IMR-90 (cell line): ENCODE measurements around the gene PLA2G4A. TPM values are rescaled to one million over a fixed set of nuclear protein-coding genes. Genes with fewer than 3 reads are reported as not detected.

Experiments used
- ATAC-seq: fragments of 200-7000 bp; cut with Tn5 transposase; 2 replicates; pipeline ENCODE4 v1.9.1; 2020; ENCODE audit warnings: low read depth, mild to moderate bottlenecking, moderate library complexity
- BruUV-seq: library from RNA; stranded (reverse); fragments of 400-500 nt; replicated peaks from 2 replicates; lab custom pipeline; 2021; lab: Mats Ljungman, UMichigan
- CTCF ChIA-PET: fragments of 300-600 bp; formaldehyde crosslinking; extraction: SDS; loops from one replicate; lab custom pipeline; 2021; ENCODE audit warnings: antibody characterized with exemption; lab: Yijun Ruan, JAX
- POLR2A ChIA-PET: fragments of 300-600 bp; sonication (Branson Sonifier 250); formaldehyde crosslinking; loops from one replicate; lab custom pipeline; 2022; ENCODE audit warnings: antibody characterized with exemption; ENCODE audit not compliant: unreplicated experiment; lab: Charles Lee
- DNase-seq: peaks from one replicate; pipeline ENCODE4 v3.0.0; 2013
- H2AFZ ChIP-seq: replicated peaks from 2 replicates; pipeline ENCODE3; 2013; ENCODE audit warnings: low read length, mild to moderate bottlenecking; ENCODE audit not compliant: poor library complexity
- H2AK5ac ChIP-seq: 2 replicates; pipeline ENCODE4 v1.6.1; 2013; ENCODE audit warnings: low read depth, low read length, inconsistent platforms
- H2AK9ac ChIP-seq: replicated peaks from 2 replicates; pipeline ENCODE3; 2013; ENCODE audit warnings: mild to moderate bottlenecking, low read depth, low read length, moderate library complexity; ENCODE audit not compliant: poor library complexity
- H2BK120ac ChIP-seq: 2 replicates; pipeline ENCODE4 v1.6.1; 2013; ENCODE audit warnings: low read depth, low read length, inconsistent platforms
- H2BK15ac ChIP-seq: 3 replicates; pipeline ENCODE4 v1.6.1; 2013; ENCODE audit warnings: low read depth, low read length, inconsistent platforms
- H2BK20ac ChIP-seq: 2 replicates; pipeline ENCODE4 v1.6.1; 2013; ENCODE audit warnings: low read depth, mild to moderate bottlenecking, inconsistent platforms, low read length, moderate library complexity
- H2BK5ac ChIP-seq: 2 replicates; pipeline ENCODE4 v1.6.1; 2013; ENCODE audit warnings: mild to moderate bottlenecking, low read depth, low read length, inconsistent platforms; ENCODE audit not compliant: poor library complexity, severe bottlenecking
- H3K14ac ChIP-seq: replicated peaks from 2 replicates; pipeline ENCODE4 v1.6.1; 2013; ENCODE audit warnings: low read depth, low read length, inconsistent platforms
- H3K18ac ChIP-seq: 2 replicates; pipeline ENCODE4 v1.6.1; 2013; ENCODE audit warnings: low read depth, low read length, control low read depth
- H3K23ac ChIP-seq: 2 replicates; pipeline ENCODE4 v1.6.1; 2013; ENCODE audit warnings: low read depth, low read length, inconsistent platforms
- H3K27ac ChIP-seq: 2 replicates; pipeline ENCODE4 v1.5.1; 2013; ENCODE audit warnings: mild to moderate bottlenecking, control low read depth, low read length; ENCODE audit not compliant: insufficient read depth
- H3K27me3 ChIP-seq: 2 replicates; pipeline ENCODE4 v1.6.1; 2013; ENCODE audit warnings: low read length; ENCODE audit not compliant: control insufficient read depth, insufficient read depth
- H3K36me3 ChIP-seq: 2 replicates; pipeline ENCODE4 v1.6.1; 2013; ENCODE audit warnings: low read length, mixed read lengths; ENCODE audit not compliant: control insufficient read depth, insufficient read depth
- H3K4ac ChIP-seq: 2 replicates; pipeline ENCODE4 v1.6.1; 2013; ENCODE audit warnings: low read depth, low read length, inconsistent platforms
- H3K4me1 ChIP-seq: 2 replicates; pipeline ENCODE4 v1.6.1; 2013; ENCODE audit warnings: low read length, mixed read lengths; ENCODE audit not compliant: control insufficient read depth, insufficient read depth
- H3K4me2 ChIP-seq: 2 replicates; pipeline ENCODE4 v1.6.1; 2013; ENCODE audit warnings: low read depth, mild to moderate bottlenecking, control low read depth, low read length, moderate library complexity
- H3K4me3 ChIP-seq: 2 replicates; pipeline ENCODE4 v1.5.1; 2013; ENCODE audit warnings: low read depth, mild to moderate bottlenecking, control low read depth, low read length, moderate library complexity; ENCODE audit not compliant: insufficient read depth
- H3K56ac ChIP-seq: 2 replicates; pipeline ENCODE4 v1.6.1; 2013; ENCODE audit warnings: low read length, inconsistent platforms; ENCODE audit not compliant: insufficient read depth; ENCODE audit errors: extremely low read depth
- H3K79me1 ChIP-seq, 2 experiments: 2 replicates each; pipeline ENCODE4 v1.6.1; 2013; ENCODE audit warnings: low read length in 2 of 2, inconsistent platforms in 1 of 2, low read depth in 1 of 2
- H3K9ac ChIP-seq: 2 replicates; pipeline ENCODE4 v1.6.1; 2013; ENCODE audit warnings: low read depth, low read length, control low read depth
- H3K9me1 ChIP-seq: 2 replicates; pipeline ENCODE4 v1.6.1; 2013; ENCODE audit warnings: low read length, inconsistent platforms; ENCODE audit not compliant: insufficient read depth
- H3K9me3 ChIP-seq: 2 replicates; pipeline ENCODE4 v1.6.1; 2013; ENCODE audit warnings: low read length; ENCODE audit not compliant: control insufficient read depth, insufficient read depth
- H4K20me1 ChIP-seq: 2 replicates; pipeline ENCODE4 v1.6.1; 2013; ENCODE audit warnings: low read length, inconsistent platforms; ENCODE audit not compliant: insufficient read depth
- H4K5ac ChIP-seq: 2 replicates; pipeline ENCODE4 v1.6.1; 2013; ENCODE audit warnings: mild to moderate bottlenecking, low read depth, low read length, control low read depth
- H4K8ac ChIP-seq, 2 experiments: 2 replicates each; pipeline ENCODE4 v1.6.1; 2013; ENCODE audit warnings: low read depth in 2 of 2, low read length in 2 of 2, control low read depth in 1 of 2, inconsistent platforms in 1 of 2
- H4K91ac ChIP-seq: 2 replicates; pipeline ENCODE4 v1.6.1; 2013; ENCODE audit warnings: low read depth, low read length, inconsistent platforms; ENCODE audit not compliant: insufficient read depth
- BHLHE40 ChIP-seq: fragments of 150-350 bp; IDR thresholded peaks from 2 replicates; pipeline ENCODE4 v1.6.1; 2016; ENCODE audit warnings: mild to moderate bottlenecking, low read depth, low read length
- CEBPB ChIP-seq: IDR thresholded peaks from 2 replicates; pipeline ENCODE4 v1.6.1; 2012; ENCODE audit warnings: low read depth, low read length, improper control_type of control experiment
- CHD1 ChIP-seq: IDR thresholded peaks from 2 replicates; pipeline ENCODE4 v1.6.1; 2012; ENCODE audit warnings: low read depth, low read length, improper control_type of control experiment
- MAFK ChIP-seq: IDR thresholded peaks from 2 replicates; pipeline ENCODE4 v1.6.1; 2012; ENCODE audit warnings: low read depth, low read length, improper control_type of control experiment
- MAZ ChIP-seq: IDR thresholded peaks from 2 replicates; pipeline ENCODE4 v1.6.1; 2012; ENCODE audit warnings: low read depth, mild to moderate bottlenecking, low read length, improper control_type of control experiment, moderate library complexity, borderline replicate concordance
- MXI1 ChIP-seq: IDR thresholded peaks from 2 replicates; pipeline ENCODE4 v1.6.1; 2012; ENCODE audit warnings: low read depth, mild to moderate bottlenecking, low read length, moderate library complexity, borderline replicate concordance
- NFE2L2 ChIP-seq: fragments of 150-350 bp; IDR thresholded peaks from 2 replicates; pipeline ENCODE4 v1.6.1; 2016; ENCODE audit warnings: low read depth, mild to moderate bottlenecking, low read length
- POLR2A ChIP-seq: IDR thresholded peaks from 2 replicates; pipeline ENCODE4 v1.6.1; 2012; ENCODE audit warnings: mild to moderate bottlenecking, low read depth, low read length
- RAD21 ChIP-seq: IDR thresholded peaks from 2 replicates; pipeline ENCODE4 v1.6.1; 2012; ENCODE audit warnings: low read length, improper control_type of control experiment
- RCOR1 ChIP-seq: IDR thresholded peaks from 2 replicates; pipeline ENCODE4 v1.6.1; 2012; ENCODE audit warnings: mild to moderate bottlenecking, low read length, improper control_type of control experiment; ENCODE audit not compliant: insufficient replicate concordance
- RFX5 ChIP-seq: IDR thresholded peaks from 2 replicates; pipeline ENCODE4 v1.8.0; 2012; ENCODE audit warnings: low read depth, mild to moderate bottlenecking, low read length, moderate library complexity
- SMC3 ChIP-seq: fragments of 150-350 bp; IDR thresholded peaks from 2 replicates; pipeline ENCODE4 v1.6.1; 2016; ENCODE audit warnings: low read depth, mild to moderate bottlenecking, antibody characterized with exemption, low read length, moderate library complexity
- WGBS, 2 experiments: methylation state at CpG; one replicate each; pipeline versions ENCODE4 v1.1.5 to v1.1.7; 2013; ENCODE audit warnings: missing lambda C conversion rate in 2 of 2; ENCODE audit not compliant: insufficient read length in 1 of 2; ENCODE audit errors: extremely low coverage in 2 of 2; 5-methylcytosine and 5-hydroxymethylcytosine counted together
- dilution Hi-C: fragments of 300-500 bp; cut with HindIII; formaldehyde crosslinking; loops from one replicate; pipeline ENCODE4 v1.14.3; 2018; ENCODE audit warnings: low sequenced_read_pairs; ENCODE audit not compliant: unreplicated experiment
- in situ Hi-C: fragments of 300-500 bp; cut with MboI; formaldehyde crosslinking; loops from 3 replicates; pipeline ENCODE4 v1.14.3; 2019; ENCODE audit warnings: low sequenced_read_pairs, inconsistent platforms, mixed read lengths
- intact Hi-C: fragments of 100-400 bp; cut with micrococcal nuclease; formaldehyde crosslinking; loops from 2 replicates; pipeline ENCODE4 v1.10.0; 2022
- polyA plus RNA-seq, 3 experiments: library from polyadenylated mRNA; depleted of rRNA; stranded (reverse); fragments of >200 nt; gene quantifications; 2 replicates each; pipeline ENCODE4 v1.2.3, GENCODE V29; 2012; ENCODE audit warnings: low replicate concordance in 1 of 3
- total RNA-seq: library from RNA; depleted of rRNA; stranded (reverse); fragments of >200 nt; gene quantifications from 2 replicates; pipeline ENCODE4 v1.2.3, GENCODE V29; 2012
- TF ChIP-seq, protein P1 (sequence below): fragments of 150-350 bp; IDR thresholded peaks from 2 replicates; pipeline ENCODE4 v1.6.1; 2017; ENCODE audit warnings: mild to moderate bottlenecking, antibody characterized with exemption, low read length, low read depth
- TF ChIP-seq, protein P2 (sequence below): fragments of 150-350 bp; IDR thresholded peaks from 2 replicates; pipeline ENCODE4 v1.6.1; 2016; ENCODE audit warnings: low read depth, mild to moderate bottlenecking, low read length, moderate library complexity, borderline replicate concordance
- TF ChIP-seq, protein P3 (sequence below): conservative IDR thresholded peaks from 2 replicates; pipeline ENCODE4 v1.5.1; 2012; ENCODE audit warnings: mild to moderate bottlenecking, low read depth, low read length, improper control_type of control experiment

The PLA2G4A gene
- total and polyA plus RNA-seq, 2 of the 4 experiments (the other 2 are of a cell fraction), result 1.6 to 3.8 TPM

DNA sequence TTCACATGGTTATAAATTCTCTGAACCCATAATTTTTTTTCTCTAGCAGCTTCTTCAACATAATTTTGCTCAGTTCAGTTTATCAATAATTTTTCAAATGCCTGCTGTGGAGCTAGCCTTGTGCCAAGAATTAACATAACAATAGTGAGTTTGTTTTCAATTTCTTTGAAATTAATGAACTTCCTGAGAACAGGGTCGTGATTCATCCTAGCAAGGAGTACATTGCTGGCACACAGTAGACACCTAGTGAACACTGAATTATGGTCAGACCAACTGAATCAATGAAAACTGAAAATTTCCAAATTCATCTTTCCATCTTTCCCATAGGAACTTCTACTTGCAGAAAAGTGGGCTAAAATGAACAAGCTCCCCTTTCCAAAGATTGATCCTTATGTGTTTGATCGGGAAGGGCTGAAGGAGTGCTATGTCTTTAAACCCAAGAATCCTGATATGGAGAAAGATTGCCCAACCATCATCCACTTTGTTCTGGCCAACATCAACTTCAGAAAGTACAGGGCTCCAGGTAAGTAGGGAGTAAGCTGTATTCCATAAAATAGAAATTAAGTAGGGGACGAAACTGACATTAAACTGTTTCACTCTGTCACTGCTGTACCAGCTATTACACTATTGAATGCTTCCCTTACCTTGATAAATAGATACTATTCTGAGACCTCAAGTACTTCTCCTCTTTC lies 148.7 kb downstream of the PLA2G4A start:
- H4K91ac ChIP-seq, result no peak overlapping the region
- no peak overlapping the region for H3K27ac ChIP-seq
- H3K14ac ChIP-seq, result no peak overlapping the region
- POLR2A ChIA-PET, result interaction anchor here (0.6 kb wide), 1 partner anchor 495 kb away, joined by 3 read pairs; no protein-coding TSS in a partner anchor
- CTCF ChIA-PET, result interaction anchor here (1.1 kb wide), 1 partner anchor 178 kb away, joined by 3 read pairs; no protein-coding TSS in a partner anchor
- H3K9ac ChIP-seq, result no peak overlapping the region
- H3K4ac ChIP-seq, result no peak overlapping the region
- H2BK15ac ChIP-seq, result no peak overlapping the region
- H3K18ac ChIP-seq, result 0 out of 2 replicates have a peak overlapping the region, but pooled peaks have one; percentile 55
- H3K56ac ChIP-seq, result no peak overlapping the region
- peaks cover 5% of the 10 kb centered on the region for H3K4me1 ChIP-seq
- H3K79me1 ChIP-seq, result no peaks in the 10 kb centered on the region
- BruUV-seq, result no TSS peak
- H3K9me3 ChIP-seq, result no peaks in the 10 kb centered on the region
- no peaks in the 10 kb centered on the region for H3K27me3 ChIP-seq
- H4K20me1 ChIP-seq, result no peaks in the 10 kb centered on the region
- H2BK20ac ChIP-seq, result no peak overlapping the region
- H2AK9ac ChIP-seq, result no peak overlapping the region
- H3K36me3 ChIP-seq, result no peaks in the 10 kb centered on the region
- DNase-seq (no peak), ATAC-seq (no peak)
- H2AK5ac ChIP-seq, result no peak overlapping the region; the same call in 1 of the 2 replicates
- no peak overlapping the region; the same call in 1 of the 2 replicates for H4K5ac ChIP-seq
- no peak overlapping the region for H3K4me2 ChIP-seq
- H2BK5ac ChIP-seq, result no peak overlapping the region
- intact Hi-C loops (no loop called here), dilution Hi-C loops (loop anchor here (25.0 kb wide), 1 partner anchor 365 kb away; no protein-coding TSS in a partner anchor), in situ Hi-C loops (no loop called here)
- no peak overlapping the region for H2BK120ac ChIP-seq
- no peaks in the 10 kb centered on the region for H3K9me1 ChIP-seq
- no CpG with 5 or more reads among the region's 3 CpGs for WGBS, 2 experiments
- peak overlapping the region in 1 of 2 experiments; percentile 66; a peak in 1 of 4 replicates for H4K8ac ChIP-seq
- H2AFZ ChIP-seq, result no peak overlapping the region
- H3K23ac ChIP-seq, result no peak overlapping the region
- H3K4me3 ChIP-seq, result no peak overlapping the region
- TF ChIP-seq BHLHE40 (no peak), MXI1 (no peak), RAD21 (no peak), POLR2A (no peak), SMC3 (no peak), CHD1 (no peak), MAZ (no peak), RFX5 (no peak), RCOR1 (no peak), CEBPB (no peak), MAFK (no peak), NFE2L2 (no peak)
- TF ChIP-seq, protein P1, sequence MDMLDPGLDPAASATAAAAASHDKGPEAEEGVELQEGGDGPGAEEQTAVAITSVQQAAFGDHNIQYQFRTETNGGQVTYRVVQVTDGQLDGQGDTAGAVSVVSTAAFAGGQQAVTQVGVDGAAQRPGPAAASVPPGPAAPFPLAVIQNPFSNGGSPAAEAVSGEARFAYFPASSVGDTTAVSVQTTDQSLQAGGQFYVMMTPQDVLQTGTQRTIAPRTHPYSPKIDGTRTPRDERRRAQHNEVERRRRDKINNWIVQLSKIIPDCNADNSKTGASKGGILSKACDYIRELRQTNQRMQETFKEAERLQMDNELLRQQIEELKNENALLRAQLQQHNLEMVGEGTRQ, result no peak
- TF ChIP-seq, protein P2, sequence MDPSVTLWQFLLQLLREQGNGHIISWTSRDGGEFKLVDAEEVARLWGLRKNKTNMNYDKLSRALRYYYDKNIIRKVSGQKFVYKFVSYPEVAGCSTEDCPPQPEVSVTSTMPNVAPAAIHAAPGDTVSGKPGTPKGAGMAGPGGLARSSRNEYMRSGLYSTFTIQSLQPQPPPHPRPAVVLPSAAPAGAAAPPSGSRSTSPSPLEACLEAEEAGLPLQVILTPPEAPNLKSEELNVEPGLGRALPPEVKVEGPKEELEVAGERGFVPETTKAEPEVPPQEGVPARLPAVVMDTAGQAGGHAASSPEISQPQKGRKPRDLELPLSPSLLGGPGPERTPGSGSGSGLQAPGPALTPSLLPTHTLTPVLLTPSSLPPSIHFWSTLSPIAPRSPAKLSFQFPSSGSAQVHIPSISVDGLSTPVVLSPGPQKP, result no peak
- TF ChIP-seq, protein P3, sequence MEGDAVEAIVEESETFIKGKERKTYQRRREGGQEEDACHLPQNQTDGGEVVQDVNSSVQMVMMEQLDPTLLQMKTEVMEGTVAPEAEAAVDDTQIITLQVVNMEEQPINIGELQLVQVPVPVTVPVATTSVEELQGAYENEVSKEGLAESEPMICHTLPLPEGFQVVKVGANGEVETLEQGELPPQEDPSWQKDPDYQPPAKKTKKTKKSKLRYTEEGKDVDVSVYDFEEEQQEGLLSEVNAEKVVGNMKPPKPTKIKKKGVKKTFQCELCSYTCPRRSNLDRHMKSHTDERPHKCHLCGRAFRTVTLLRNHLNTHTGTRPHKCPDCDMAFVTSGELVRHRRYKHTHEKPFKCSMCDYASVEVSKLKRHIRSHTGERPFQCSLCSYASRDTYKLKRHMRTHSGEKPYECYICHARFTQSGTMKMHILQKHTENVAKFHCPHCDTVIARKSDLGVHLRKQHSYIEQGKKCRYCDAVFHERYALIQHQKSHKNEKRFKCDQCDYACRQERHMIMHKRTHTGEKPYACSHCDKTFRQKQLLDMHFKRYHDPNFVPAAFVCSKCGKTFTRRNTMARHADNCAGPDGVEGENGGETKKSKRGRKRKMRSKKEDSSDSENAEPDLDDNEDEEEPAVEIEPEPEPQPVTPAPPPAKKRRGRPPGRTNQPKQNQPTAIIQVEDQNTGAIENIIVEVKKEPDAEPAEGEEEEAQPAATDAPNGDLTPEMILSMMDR, result no peak
